ENCODE results near the gene TIMM21. TPM values are rescaled to one million over a fixed set of nuclear protein-coding genes. Genes with fewer than 3 reads are reported as not detected.

The TIMM21 gene
- total RNA-seq, 1 donor from 2014 or later: 27.0 TPM

DNA sequence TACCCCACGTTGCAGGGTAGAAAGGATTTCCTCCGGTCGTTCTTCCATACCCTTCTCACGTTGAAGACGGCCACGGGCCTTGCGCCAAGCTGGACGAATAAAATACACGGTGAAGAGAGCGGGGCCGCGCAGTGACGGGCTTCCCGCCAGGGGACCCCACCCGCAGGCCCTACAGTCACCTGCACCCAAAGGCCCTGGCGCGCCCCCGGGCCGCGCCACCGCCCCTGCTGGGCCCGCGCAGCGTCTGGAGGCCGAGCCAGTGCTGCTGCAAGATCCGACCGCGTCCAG, 888 bp upstream of the TIMM21 start:
- no peak for DNase-seq (ENCODE audit: low read depth)
- TF ChIP-seq, protein P1, sequence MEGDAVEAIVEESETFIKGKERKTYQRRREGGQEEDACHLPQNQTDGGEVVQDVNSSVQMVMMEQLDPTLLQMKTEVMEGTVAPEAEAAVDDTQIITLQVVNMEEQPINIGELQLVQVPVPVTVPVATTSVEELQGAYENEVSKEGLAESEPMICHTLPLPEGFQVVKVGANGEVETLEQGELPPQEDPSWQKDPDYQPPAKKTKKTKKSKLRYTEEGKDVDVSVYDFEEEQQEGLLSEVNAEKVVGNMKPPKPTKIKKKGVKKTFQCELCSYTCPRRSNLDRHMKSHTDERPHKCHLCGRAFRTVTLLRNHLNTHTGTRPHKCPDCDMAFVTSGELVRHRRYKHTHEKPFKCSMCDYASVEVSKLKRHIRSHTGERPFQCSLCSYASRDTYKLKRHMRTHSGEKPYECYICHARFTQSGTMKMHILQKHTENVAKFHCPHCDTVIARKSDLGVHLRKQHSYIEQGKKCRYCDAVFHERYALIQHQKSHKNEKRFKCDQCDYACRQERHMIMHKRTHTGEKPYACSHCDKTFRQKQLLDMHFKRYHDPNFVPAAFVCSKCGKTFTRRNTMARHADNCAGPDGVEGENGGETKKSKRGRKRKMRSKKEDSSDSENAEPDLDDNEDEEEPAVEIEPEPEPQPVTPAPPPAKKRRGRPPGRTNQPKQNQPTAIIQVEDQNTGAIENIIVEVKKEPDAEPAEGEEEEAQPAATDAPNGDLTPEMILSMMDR (IDR thresholded peaks at IDR 0.05; ENCODE audit: insufficient read depth, low read length, poor library complexity, severe bottlenecking): no peak
- Histone ChIP-seq H3K4me3 (ENCODE audit: low read depth, low read length) (peak overlapping the region; percentile 88), H3K36me3 (ENCODE audit: control insufficient read depth, insufficient read depth, low read length) (no peaks in the 10 kb centered on the region), H3K27me3 (ENCODE audit: control insufficient read depth, insufficient read depth, low read length) (no peaks in the 10 kb centered on the region)

GRCh38 chr18:74148543-74149070, 284 bp downstream of the TIMM21 start:
- no peaks in the 10 kb centered on the region for H3K27me3 ChIP-seq (ENCODE audit: control insufficient read depth, insufficient read depth, low read length)
- TF ChIP-seq, protein P1 (IDR thresholded peaks at IDR 0.05; ENCODE audit: insufficient read depth, low read length, poor library complexity, severe bottlenecking): no peak
- no peak for DNase-seq (ENCODE audit: low read depth)
- H3K4me3 ChIP-seq (ENCODE audit: low read depth, low read length): peak overlapping the region; percentile 88
- no peaks in the 10 kb centered on the region for H3K36me3 ChIP-seq (ENCODE audit: control insufficient read depth, insufficient read depth, low read length)

- no peaks in the 10 kb centered on the region for H3K36me3 ChIP-seq (ENCODE audit: control insufficient read depth, insufficient read depth, low read length)
- H3K4me3 ChIP-seq (ENCODE audit: low read depth, low read length): no peak overlapping the region
- TF ChIP-seq, protein P1 (IDR thresholded peaks at IDR 0.05; ENCODE audit: insufficient read depth, low read length, poor library complexity, severe bottlenecking): no peak
- no peak for DNase-seq (ENCODE audit: low read depth)
- no peaks in the 10 kb centered on the region for H3K27me3 ChIP-seq (ENCODE audit: control insufficient read depth, insufficient read depth, low read length)
Observed at GRCh38 chr18:74149878-74150277, 1.6 kb downstream of the TIMM21 start.

DNA sequence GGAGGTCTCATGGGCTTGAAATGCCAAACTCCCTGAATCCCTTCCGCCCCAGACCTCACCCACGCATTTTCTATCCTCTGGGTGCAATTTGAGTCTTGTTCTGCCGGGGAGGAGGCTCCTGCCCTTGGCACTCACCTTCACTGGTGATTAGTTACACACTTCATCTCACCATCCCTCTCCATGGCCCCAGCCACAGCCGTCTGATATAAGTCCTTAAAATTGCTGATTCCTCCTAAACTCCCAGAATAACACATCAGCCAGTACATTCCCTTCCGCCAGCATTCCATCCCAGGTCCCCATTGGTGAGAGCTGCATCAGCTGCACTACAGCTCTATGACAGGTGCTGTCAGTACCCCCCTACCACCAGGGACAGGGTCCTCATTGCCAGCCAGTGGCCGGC, 3.9 kb downstream of the TIMM21 start:
- Histone ChIP-seq H3K27me3 (ENCODE audit: control insufficient read depth, insufficient read depth, low read length) (no peaks in the 10 kb centered on the region), H3K4me3 (ENCODE audit: low read depth, low read length) (no peak overlapping the region), H3K36me3 (ENCODE audit: control insufficient read depth, insufficient read depth, low read length) (no peaks in the 10 kb centered on the region)
- TF ChIP-seq, protein P1 (IDR thresholded peaks at IDR 0.05; ENCODE audit: insufficient read depth, low read length, poor library complexity, severe bottlenecking): no peak
- DNase-seq (ENCODE audit: low read depth): no peak

DNA sequence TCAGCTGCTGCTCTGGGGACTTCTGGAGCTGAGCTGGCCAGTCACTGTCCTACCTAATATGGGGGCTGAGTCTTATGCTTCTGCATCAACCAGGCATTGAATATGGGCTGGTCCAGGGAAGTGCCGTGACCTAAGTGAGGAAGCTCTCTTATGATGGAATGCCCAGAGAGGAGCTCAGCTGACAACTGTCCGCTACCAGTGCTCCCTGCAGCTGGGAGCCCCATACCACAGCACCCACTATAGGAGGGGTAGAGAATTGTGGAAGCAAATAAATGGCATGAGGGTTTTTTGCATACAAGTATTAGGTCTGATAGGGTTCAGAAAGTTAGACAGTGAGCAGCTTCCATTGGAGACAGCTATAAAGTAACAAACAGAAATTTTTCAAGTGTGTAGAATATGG, 4.5 kb downstream of the TIMM21 start:
- Histone ChIP-seq H3K4me3 (ENCODE audit: low read depth, low read length) (no peak overlapping the region), H3K27me3 (ENCODE audit: control insufficient read depth, insufficient read depth, low read length) (no peaks in the 10 kb centered on the region), H3K36me3 (ENCODE audit: control insufficient read depth, insufficient read depth, low read length) (no peaks in the 10 kb centered on the region)
- DNase-seq (ENCODE audit: low read depth): no peak
- TF ChIP-seq, protein P1 (IDR thresholded peaks at IDR 0.05; ENCODE audit: insufficient read depth, low read length, poor library complexity, severe bottlenecking): peak; percentile 18

GRCh38 chr18:74153377-74153776, 5.1 kb downstream of the TIMM21 start:
- Histone ChIP-seq H3K27me3 (ENCODE audit: control insufficient read depth, insufficient read depth, low read length) (no peaks in the 10 kb centered on the region), H3K4me3 (ENCODE audit: low read depth, low read length) (no peak overlapping the region), H3K36me3 (ENCODE audit: control insufficient read depth, insufficient read depth, low read length) (no peaks in the 10 kb centered on the region)
- TF ChIP-seq, protein P1 (IDR thresholded peaks at IDR 0.05; ENCODE audit: insufficient read depth, low read length, poor library complexity, severe bottlenecking): no peak
- no peak for DNase-seq (ENCODE audit: low read depth)
